HEK293 (cell line): ENCODE results near the gene TRIM44.

Source experiments
- CTCF ChIA-PET: fragments of 350-600 bp; formaldehyde crosslinking; extraction: SDS; loops from one replicate; lab custom pipeline; 2021; ENCODE audit warnings: antibody characterized with exemption; lab: Yijun Ruan, JAX
- POLR2A ChIA-PET: fragments of 300-600 bp; formaldehyde crosslinking; extraction: SDS; loops from one replicate; lab custom pipeline; 2020; ENCODE audit warnings: antibody characterized with exemption, inconsistent platforms; lab: Yijun Ruan, JAX
- H3K27ac ChIP-seq: fragments of 200-500 bp; sonication (Bioruptor generic); 2 replicates; pipeline ENCODE4 v1.5.1; 2014; ENCODE audit warnings: low read depth, low read length, control low read depth, inconsistent platforms; ENCODE audit errors: extremely low read depth
- H3K36me3 ChIP-seq, 2 experiments: fragments of 200-500 bp in 1 of 2; sonication (Bioruptor generic) in 1 of 2; 1 replicate in 1 of 2; 2 replicates in 1 of 2; pipeline ENCODE4 v1.5.1; 2014 to 2017; ENCODE audit warnings: inconsistent platforms in 2 of 2, low read length in 2 of 2; ENCODE audit not compliant: control insufficient read depth in 2 of 2, insufficient read depth in 1 of 2
- H3K4me1 ChIP-seq: fragments of 200-500 bp; sonication (Bioruptor generic); 2 replicates; pipeline ENCODE4 v1.5.1; 2014; ENCODE audit warnings: mild to moderate bottlenecking, low read length, inconsistent platforms; ENCODE audit not compliant: control insufficient read depth, insufficient read depth
- H3K4me3 ChIP-seq: 2 replicates; pipeline ENCODE4 v1.5.1; 2011; ENCODE audit warnings: low read depth, mild to moderate bottlenecking, control low read depth, low read length, moderate library complexity
- H3K9me3 ChIP-seq: fragments of 200-500 bp; sonication (Bioruptor generic); 2 replicates; pipeline ENCODE4 v1.5.1; 2014; ENCODE audit warnings: low read depth, low read length, inconsistent platforms; ENCODE audit not compliant: control insufficient read depth, insufficient read depth
- AEBP2 ChIP-seq: fragments of 450-650 bp; formaldehyde crosslinking; IDR thresholded peaks from 2 replicates; pipeline ENCODE4 v1.5.1; 2016; ENCODE audit warnings: missing biosample characterization, missing genetic modification characterization, borderline replicate concordance
- ATF2 ChIP-seq: fragments of 450-650 bp; formaldehyde crosslinking; IDR thresholded peaks from 2 replicates; pipeline ENCODE4 v1.5.1; 2016; ENCODE audit warnings: missing biosample characterization, missing genetic modification characterization, low read depth
- GLI4 ChIP-seq: fragments of 450-650 bp; formaldehyde crosslinking; IDR thresholded peaks from 2 replicates; pipeline ENCODE4 v1.5.1; 2016; ENCODE audit warnings: missing biosample characterization, missing genetic modification characterization
- GLIS1 ChIP-seq: fragments of 450-650 bp; formaldehyde crosslinking; IDR thresholded peaks from 2 replicates; pipeline ENCODE4 v1.5.1; 2016; ENCODE audit warnings: missing biosample characterization, missing genetic modification characterization
- SALL2 ChIP-seq: fragments of 450-650 bp; formaldehyde crosslinking; IDR thresholded peaks from 2 replicates; pipeline ENCODE4 v1.5.0; 2017; ENCODE audit warnings: missing biosample characterization, mild to moderate bottlenecking, missing genetic modification characterization, borderline replicate concordance
- SP2 ChIP-seq: fragments of 450-650 bp; formaldehyde crosslinking; IDR thresholded peaks from 2 replicates; pipeline ENCODE4 v1.5.1; 2016; ENCODE audit warnings: missing biosample characterization, missing genetic modification characterization
- WT1 ChIP-seq: fragments of 450-650 bp; formaldehyde crosslinking; IDR thresholded peaks from 2 replicates; pipeline ENCODE4 v1.5.1; 2016; ENCODE audit warnings: missing biosample characterization, missing genetic modification characterization
- ZBTB11 ChIP-seq: fragments of 450-650 bp; formaldehyde crosslinking; conservative IDR thresholded peaks from 2 replicates; pipeline ENCODE4 v1.5.1; 2016; ENCODE audit warnings: low read depth, missing biosample characterization, missing genetic modification characterization
- ZBTB6 ChIP-seq: fragments of 450-650 bp; formaldehyde crosslinking; IDR thresholded peaks from 2 replicates; pipeline ENCODE4 v1.5.1; 2017; ENCODE audit warnings: missing biosample characterization, missing genetic modification characterization
- ZNF10 ChIP-seq: fragments of 450-650 bp; formaldehyde crosslinking; IDR thresholded peaks from 2 replicates; pipeline ENCODE4 v1.5.1; 2017; ENCODE audit warnings: missing biosample characterization, missing genetic modification characterization
- ZNF19 ChIP-seq: fragments of 450-650 bp; formaldehyde crosslinking; IDR thresholded peaks from 2 replicates; pipeline ENCODE4; 2016; ENCODE audit warnings: missing biosample characterization, missing genetic modification characterization, low read depth
- ZNF202 ChIP-seq: fragments of 450-650 bp; formaldehyde crosslinking; IDR thresholded peaks from 2 replicates; pipeline ENCODE4 v1.5.1; 2016; ENCODE audit warnings: missing biosample characterization, missing genetic modification characterization, borderline replicate concordance
- ZNF266 ChIP-seq: fragments of 450-650 bp; formaldehyde crosslinking; IDR thresholded peaks from 2 replicates; pipeline ENCODE4 v1.5.1; 2016; ENCODE audit warnings: missing biosample characterization, missing genetic modification characterization, low read depth
- ZNF362 ChIP-seq: fragments of 450-650 bp; formaldehyde crosslinking; IDR thresholded peaks from 2 replicates; pipeline ENCODE4 v1.5.1; 2016; ENCODE audit warnings: missing biosample characterization, missing genetic modification characterization
- ZNF404 ChIP-seq: fragments of 450-650 bp; formaldehyde crosslinking; IDR thresholded peaks from 2 replicates; pipeline ENCODE4 v1.5.1; 2017; ENCODE audit warnings: missing biosample characterization, missing genetic modification characterization
- ZNF596 ChIP-seq: fragments of 450-650 bp; IDR thresholded peaks from 2 replicates; pipeline ENCODE4 v1.5.0; 2018; ENCODE audit warnings: missing biosample characterization, mild to moderate bottlenecking, missing genetic modification characterization, moderate library complexity
- ZNF600 ChIP-seq: fragments of 450-650 bp; formaldehyde crosslinking; IDR thresholded peaks from 2 replicates; pipeline ENCODE4 v1.5.1; 2016; ENCODE audit warnings: missing biosample characterization, missing genetic modification characterization
- ZNF677 ChIP-seq: fragments of 450-650 bp; IDR thresholded peaks from 2 replicates; pipeline ENCODE4 v1.5.0; 2018; ENCODE audit warnings: missing biosample characterization, mild to moderate bottlenecking, missing genetic modification characterization, moderate library complexity
- ZNF701 ChIP-seq: fragments of 450-650 bp; formaldehyde crosslinking; IDR thresholded peaks from 2 replicates; pipeline ENCODE4 v1.5.1; 2016; ENCODE audit warnings: missing biosample characterization, missing genetic modification characterization
- ZNF768 ChIP-seq: fragments of 450-650 bp; formaldehyde crosslinking; IDR thresholded peaks from 2 replicates; pipeline ENCODE4 v1.5.1; 2018; ENCODE audit warnings: missing biosample characterization, mild to moderate bottlenecking, missing genetic modification characterization
- ZNF776 ChIP-seq: fragments of 450-650 bp; formaldehyde crosslinking; IDR thresholded peaks from 2 replicates; pipeline ENCODE4 v1.5.0; 2017; ENCODE audit warnings: missing biosample characterization, missing genetic modification characterization, borderline replicate concordance
- ZSCAN5A ChIP-seq: fragments of 450-650 bp; formaldehyde crosslinking; IDR thresholded peaks from 2 replicates; pipeline ENCODE4 v1.5.1; 2016; ENCODE audit warnings: missing biosample characterization, missing genetic modification characterization

Gene TRIM44

GRCh38 chr11:35675901-35676610, 13.5 kb downstream of the TRIM44 start:
- Histone ChIP-seq H3K36me3 (no peaks in the 10 kb centered on the region), H3K4me1 (peaks cover 8% of the 10 kb centered on the region; the same call in 1 of the 2 replicates), H3K4me3 (no peak overlapping the region), H3K27ac (no peak overlapping the region), H3K9me3 (no peaks in the 10 kb centered on the region)
- CTCF ChIA-PET = interaction anchor here (0.9 to 2.2 kb wide), 2 partner anchors 146 kb away, joined by 4 to 5 read pairs; no protein-coding TSS in a partner anchor
- POLR2A ChIA-PET = no interaction called here
- TF ChIP-seq WT1 (tag by site-specific recombination) (no peak), ZNF600 (tag by site-specific recombination) (no peak), ATF2 (tag by site-specific recombination) (no peak), ZNF10 (tag by site-specific recombination) (no peak), ZNF776 (no peak), GLIS1 (tag by site-specific recombination) (no peak)

GRCh38 chr11:35676611-35676965, 14.0 kb downstream of the TRIM44 start:
- Histone ChIP-seq H3K36me3 (no peaks in the 10 kb centered on the region), H3K4me1 (peaks cover 10% of the 10 kb centered on the region; the same call in 1 of the 2 replicates), H3K27ac (no peak overlapping the region), H3K4me3 (no peak overlapping the region), H3K9me3 (no peaks in the 10 kb centered on the region)
- ChIA-PET POLR2A (no interaction called here), CTCF (interaction anchor here (2.2 kb wide), 1 partner anchor 146 kb away, joined by 5 read pairs; no protein-coding TSS in a partner anchor)
- no peak for TF ChIP-seq GLI4 (tag by site-specific recombination)
- TF ChIP-seq ZSCAN5A = no peak
- TF ChIP-seq ATF2 (tag by site-specific recombination) = no peak
- no peak for TF ChIP-seq ZNF404 (tag by site-specific recombination)
- no peak for TF ChIP-seq ZNF202 (tag by site-specific recombination)
- TF ChIP-seq ZNF19 = no peak
- TF ChIP-seq ZBTB11 (tag by site-specific recombination) = no peak
- TF ChIP-seq SP2 (tag by site-specific recombination) = no peak
- no peak for TF ChIP-seq AEBP2
- TF ChIP-seq ZNF701 = no peak
- no peak for TF ChIP-seq ZNF677 (tag by site-specific recombination)
- no peak for TF ChIP-seq ZNF768 (tag by site-specific recombination)
- no peak for TF ChIP-seq ZNF362 (tag by site-specific recombination)
- no peak for TF ChIP-seq ZBTB6 (tag by site-specific recombination)
- TF ChIP-seq ZNF596 (tag by site-specific recombination) = no peak
- no peak for TF ChIP-seq SALL2 (tag by site-specific recombination)
- no peak for TF ChIP-seq ZNF266 (tag by site-specific recombination)
